Measurements from ENCODE around the gene MAPK8.

The MAPK8 gene

GRCh38 chr10:48460182-48460581 is 153.7 kb downstream of the MAPK8 start:
- no peaks in the 10 kb centered on the region for H3K27me3 ChIP-seq (ENCODE audit: insufficient read depth, low read depth)
- H3K36me3 ChIP-seq (ENCODE audit: insufficient read depth) = no peaks in the 10 kb centered on the region
- H3K4me3 ChIP-seq (IDR thresholded peaks at IDR 0.05; ENCODE audit: insufficient read depth, low read depth, low read length) = no peak overlapping the region
- H2AFZ ChIP-seq (ENCODE audit: low read depth) = no peak overlapping the region
- H3K4me2 ChIP-seq = no peak overlapping the region
- H3K9ac ChIP-seq = no peak overlapping the region
- TF ChIP-seq CTCF (conservative IDR thresholded peaks at IDR 0.05; ENCODE audit: low read depth, low read length) = no peak
- no peaks in the 10 kb centered on the region for H3K79me2 ChIP-seq (ENCODE audit: insufficient read depth, low read depth)
- H4K20me1 ChIP-seq (ENCODE audit: insufficient read depth) = no peaks in the 10 kb centered on the region
- H3K27ac ChIP-seq = no peak overlapping the region
- no peaks in the 10 kb centered on the region for H3K4me1 ChIP-seq (ENCODE audit: low read depth, poor library complexity, severe bottlenecking)

GRCh38 chr10:48461623-48462481 is 155.4 kb downstream of the MAPK8 start:
- no peak overlapping the region for H3K4me2 ChIP-seq
- H4K20me1 ChIP-seq (ENCODE audit: insufficient read depth) = no peaks in the 10 kb centered on the region
- H3K27ac ChIP-seq = no peak overlapping the region
- no peaks in the 10 kb centered on the region for H3K36me3 ChIP-seq (ENCODE audit: insufficient read depth)
- no peaks in the 10 kb centered on the region for H3K27me3 ChIP-seq (ENCODE audit: insufficient read depth, low read depth)
- H3K9ac ChIP-seq = no peak overlapping the region
- H2AFZ ChIP-seq (ENCODE audit: low read depth) = no peak overlapping the region
- H3K4me3 ChIP-seq (IDR thresholded peaks at IDR 0.05; ENCODE audit: insufficient read depth, low read depth, low read length) = no peak overlapping the region
- TF ChIP-seq CTCF (conservative IDR thresholded peaks at IDR 0.05; ENCODE audit: low read depth, low read length) = no peak
- H3K79me2 ChIP-seq (ENCODE audit: insufficient read depth, low read depth) = no peaks in the 10 kb centered on the region
- H3K4me1 ChIP-seq (ENCODE audit: low read depth, poor library complexity, severe bottlenecking) = no peaks in the 10 kb centered on the region

GRCh38 chr10:48462482-48463020 is 156.1 kb downstream of the MAPK8 start:
- Histone ChIP-seq H3K4me3 (IDR thresholded peaks at IDR 0.05; ENCODE audit: insufficient read depth, low read depth, low read length) (no peak overlapping the region), H3K27me3 (ENCODE audit: insufficient read depth, low read depth) (no peaks in the 10 kb centered on the region), H3K79me2 (ENCODE audit: insufficient read depth, low read depth) (no peaks in the 10 kb centered on the region), H3K9ac (no peak overlapping the region), H3K4me2 (no peak overlapping the region), H2AFZ (ENCODE audit: low read depth) (no peak overlapping the region), H3K4me1 (ENCODE audit: low read depth, poor library complexity, severe bottlenecking) (no peaks in the 10 kb centered on the region), H3K36me3 (ENCODE audit: insufficient read depth) (no peaks in the 10 kb centered on the region), H3K27ac (no peak overlapping the region), H4K20me1 (ENCODE audit: insufficient read depth) (no peaks in the 10 kb centered on the region)
- no peak for TF ChIP-seq CTCF (conservative IDR thresholded peaks at IDR 0.05; ENCODE audit: low read depth, low read length)

- Histone ChIP-seq H3K27me3 (ENCODE audit: insufficient read depth, low read depth) (no peaks in the 10 kb centered on the region), H4K20me1 (ENCODE audit: insufficient read depth) (no peaks in the 10 kb centered on the region), H3K4me1 (ENCODE audit: low read depth, poor library complexity, severe bottlenecking) (no peaks in the 10 kb centered on the region), H3K36me3 (ENCODE audit: insufficient read depth) (no peaks in the 10 kb centered on the region), H3K4me2 (no peak overlapping the region), H2AFZ (ENCODE audit: low read depth) (no peak overlapping the region), H3K27ac (no peak overlapping the region), H3K4me3 (IDR thresholded peaks at IDR 0.05; ENCODE audit: insufficient read depth, low read depth, low read length) (no peak overlapping the region), H3K79me2 (ENCODE audit: insufficient read depth, low read depth) (no peaks in the 10 kb centered on the region), H3K9ac (no peak overlapping the region)
- no peak for TF ChIP-seq CTCF (conservative IDR thresholded peaks at IDR 0.05; ENCODE audit: low read depth, low read length)
Observed at GRCh38 chr10:48463318-48464003, 157.0 kb downstream of the MAPK8 start.

All from KMS-11 (cell line).